ENCODE results near the gene GABRE.
A peak's percentile ranks its signal among the peaks of the same experiment; 100 is the strongest.

Gene GABRE, protein sequence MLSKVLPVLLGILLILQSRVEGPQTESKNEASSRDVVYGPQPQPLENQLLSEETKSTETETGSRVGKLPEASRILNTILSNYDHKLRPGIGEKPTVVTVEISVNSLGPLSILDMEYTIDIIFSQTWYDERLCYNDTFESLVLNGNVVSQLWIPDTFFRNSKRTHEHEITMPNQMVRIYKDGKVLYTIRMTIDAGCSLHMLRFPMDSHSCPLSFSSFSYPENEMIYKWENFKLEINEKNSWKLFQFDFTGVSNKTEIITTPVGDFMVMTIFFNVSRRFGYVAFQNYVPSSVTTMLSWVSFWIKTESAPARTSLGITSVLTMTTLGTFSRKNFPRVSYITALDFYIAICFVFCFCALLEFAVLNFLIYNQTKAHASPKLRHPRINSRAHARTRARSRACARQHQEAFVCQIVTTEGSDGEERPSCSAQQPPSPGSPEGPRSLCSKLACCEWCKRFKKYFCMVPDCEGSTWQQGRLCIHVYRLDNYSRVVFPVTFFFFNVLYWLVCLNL

DNA sequence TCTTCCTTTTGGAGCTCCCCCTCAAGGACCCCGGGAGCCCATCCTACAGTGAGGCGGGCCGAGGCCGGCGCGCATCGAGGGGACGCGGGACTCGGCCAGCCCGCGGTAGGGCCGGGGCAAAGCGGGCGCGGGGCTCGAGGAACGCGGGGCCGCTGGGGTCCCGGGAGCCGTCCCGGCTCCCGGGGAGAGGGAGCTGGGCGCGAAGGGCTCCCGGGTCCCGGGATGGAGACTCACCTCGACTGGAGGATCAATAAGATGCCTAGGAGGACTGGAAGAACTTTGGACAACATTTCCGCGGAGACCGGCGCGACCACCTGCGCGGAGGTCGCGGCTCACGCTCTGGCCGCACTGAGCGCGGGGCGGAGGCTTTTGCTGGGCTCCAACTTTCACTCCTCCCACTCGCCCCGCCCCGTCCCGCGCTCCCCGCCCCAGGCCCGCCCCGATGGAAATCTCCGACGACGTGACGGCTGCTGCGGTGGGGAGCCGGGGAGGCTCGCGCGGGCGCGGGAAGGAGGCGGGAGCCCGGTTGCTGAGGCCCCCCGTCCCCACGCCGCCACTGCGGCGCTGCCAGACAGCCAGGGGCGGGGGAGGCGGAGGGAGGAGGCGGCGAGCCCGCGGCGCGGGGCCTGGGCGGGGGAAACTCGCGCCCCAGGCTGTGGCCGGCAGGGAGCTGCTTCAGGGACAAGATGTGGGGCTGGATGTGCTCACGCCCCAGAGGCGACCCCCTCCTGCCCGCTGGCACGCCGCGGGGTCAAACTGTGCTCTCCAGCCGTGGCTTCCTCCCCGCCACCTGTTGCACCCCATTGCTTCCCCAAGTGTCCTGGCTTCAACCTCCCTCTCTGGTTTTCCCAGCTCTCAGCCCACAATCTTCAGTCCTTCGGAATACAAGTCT is at the start of gene GABRE:
Gene GABRE (minus strand): TSS at position 341 of the 892 bp plus-strand sequence. CDS start 51 bp downstream, at position 290.
- Histone ChIP-seq H3K27ac (ENCODE audit: low read depth, low read length) (no peak within 1 kb of the TSS), H3K9me3 (ENCODE audit: control insufficient read depth, insufficient read depth, low read length) (peaks cover 32% of the 10 kb centered on the region), H3K9ac (ENCODE audit: low read depth, low read length) (no peak within 1 kb of the TSS), H3K36me3 (ENCODE audit: control insufficient read depth, insufficient read depth, low read length) (no peaks in the 10 kb centered on the region), H3K27me3 (ENCODE audit: control insufficient read depth, insufficient read depth, low read length) (peaks cover 25% of the 10 kb centered on the region), H3K4me3 (ENCODE audit: low read depth, low read length) (peak within 1 kb of the TSS; percentile 42), H3K4me1 (ENCODE audit: control insufficient read depth, insufficient read depth, low read length) (0 out of 2 replicates have a peak, but pooled peaks cover 2% of the 10 kb centered on the region)

DNA sequence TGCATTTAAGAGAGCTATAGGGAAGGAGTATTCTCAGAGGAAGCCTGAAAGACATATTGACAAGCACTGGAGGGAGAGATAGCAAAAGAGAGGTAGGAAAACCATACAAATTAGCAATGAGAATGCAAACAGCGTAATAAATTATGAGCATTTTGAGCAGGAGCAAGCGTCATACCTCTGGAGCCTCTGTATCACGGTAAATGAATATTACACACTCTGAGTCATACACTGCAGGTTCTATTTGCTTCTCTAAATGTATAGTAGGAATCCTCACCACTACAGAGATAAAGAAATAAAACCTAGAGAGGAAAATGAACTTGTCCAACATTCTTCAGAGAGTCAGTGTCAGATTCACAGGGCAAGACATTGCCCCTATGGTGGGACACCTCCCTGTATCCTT is 46.4 kb upstream of the GABRE start:
- peaks cover 62% of the 10 kb centered on the region for H3K9me3 ChIP-seq (ENCODE audit: control insufficient read depth, insufficient read depth, low read length)
- no peak overlapping the region for H3K27ac ChIP-seq (ENCODE audit: low read depth, low read length)
- no peak overlapping the region for H3K9ac ChIP-seq (ENCODE audit: low read depth, low read length)
- no peak overlapping the region for H3K4me3 ChIP-seq (ENCODE audit: low read depth, low read length)
- no peaks in the 10 kb centered on the region for H3K36me3 ChIP-seq (ENCODE audit: control insufficient read depth, insufficient read depth, low read length)
- H3K27me3 ChIP-seq (ENCODE audit: control insufficient read depth, insufficient read depth, low read length), result no peaks in the 10 kb centered on the region
- no peaks in the 10 kb centered on the region for H3K4me1 ChIP-seq (ENCODE audit: control insufficient read depth, insufficient read depth, low read length)

DNA sequence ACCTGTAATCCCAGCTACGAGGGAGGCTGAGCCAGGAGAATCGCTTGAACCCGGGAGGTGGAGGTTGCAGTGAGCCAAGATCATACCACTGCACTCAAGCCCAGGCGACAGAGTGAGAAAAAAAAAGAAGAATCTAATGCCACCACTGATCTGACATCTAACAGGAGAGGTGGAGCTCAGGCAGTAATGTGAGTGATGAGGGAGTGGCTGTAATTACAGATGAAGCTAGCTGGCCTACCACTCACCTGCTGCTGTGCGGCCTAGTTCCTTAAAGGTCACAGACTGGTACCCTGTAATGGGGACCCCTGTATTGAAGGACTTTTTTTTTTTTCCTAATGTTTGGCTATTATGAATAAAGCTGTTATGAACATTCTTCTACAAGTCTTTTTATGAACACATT is 25.3 kb upstream of the GABRE start:
- Histone ChIP-seq H3K36me3 (ENCODE audit: control insufficient read depth, insufficient read depth, low read length) (no peaks in the 10 kb centered on the region), H3K27me3 (ENCODE audit: control insufficient read depth, insufficient read depth, low read length) (no peaks in the 10 kb centered on the region)

DNA sequence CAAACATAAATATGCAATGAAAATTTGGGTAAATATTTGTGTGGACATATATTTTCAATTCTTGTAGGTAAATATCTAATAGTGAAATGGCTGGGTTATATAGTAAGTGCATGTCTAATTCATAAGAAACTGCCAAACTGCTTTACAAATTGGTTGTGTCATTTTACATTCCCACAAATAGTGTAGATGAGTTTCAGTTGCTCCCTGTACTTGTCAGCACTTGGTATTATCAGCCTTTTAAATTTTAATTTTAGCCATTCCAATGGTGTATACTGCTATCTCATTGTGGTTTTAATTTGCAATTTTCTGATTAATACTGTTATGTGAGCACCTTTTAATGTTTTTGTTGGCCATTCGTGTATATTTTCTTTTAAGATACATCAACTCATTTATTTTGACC is 23.1 kb upstream of the GABRE start:
- Histone ChIP-seq H3K9me3 (ENCODE audit: control insufficient read depth, insufficient read depth, low read length) (peaks cover 50% of the 10 kb centered on the region), H3K4me3 (ENCODE audit: low read depth, low read length) (no peak overlapping the region), H3K4me1 (ENCODE audit: control insufficient read depth, insufficient read depth, low read length) (no peaks in the 10 kb centered on the region), H3K9ac (ENCODE audit: low read depth, low read length) (no peak overlapping the region), H3K36me3 (ENCODE audit: control insufficient read depth, insufficient read depth, low read length) (no peaks in the 10 kb centered on the region), H3K27me3 (ENCODE audit: control insufficient read depth, insufficient read depth, low read length) (no peaks in the 10 kb centered on the region), H3K27ac (ENCODE audit: low read depth, low read length) (no peak overlapping the region)

More for the DNA sequence above, 25.3 kb upstream of the GABRE start:
- H3K27ac ChIP-seq (ENCODE audit: low read depth, low read length), result no peak overlapping the region
- H3K9ac ChIP-seq (ENCODE audit: low read depth, low read length), result no peak overlapping the region
- H3K4me3 ChIP-seq (ENCODE audit: low read depth, low read length), result no peak overlapping the region
- peaks cover 46% of the 10 kb centered on the region for H3K9me3 ChIP-seq (ENCODE audit: control insufficient read depth, insufficient read depth, low read length)
- H3K4me1 ChIP-seq (ENCODE audit: control insufficient read depth, insufficient read depth, low read length), result no peaks in the 10 kb centered on the region

DNA sequence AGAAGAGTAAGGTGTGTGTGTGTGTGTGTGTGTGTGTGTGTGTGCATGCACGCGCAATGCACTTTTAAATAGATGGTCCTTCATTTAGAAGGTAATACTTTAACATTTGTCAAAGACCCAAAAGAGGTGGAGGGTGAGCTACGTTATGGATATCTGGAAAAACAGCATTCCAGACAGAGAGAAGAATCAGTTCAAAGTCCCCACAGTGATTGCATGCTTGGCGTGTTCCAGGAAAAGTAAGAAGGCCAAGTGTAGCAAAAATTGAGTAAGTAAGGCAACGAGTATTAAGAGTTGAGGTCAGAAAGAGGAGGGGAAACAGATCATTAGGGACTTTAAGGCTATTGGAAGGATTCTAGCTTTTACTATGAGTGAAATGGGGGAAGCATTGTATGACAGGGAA is 21.9 kb upstream of the GABRE start:
- H3K27ac ChIP-seq (ENCODE audit: low read depth, low read length), result no peak overlapping the region
- no peaks in the 10 kb centered on the region for H3K27me3 ChIP-seq (ENCODE audit: control insufficient read depth, insufficient read depth, low read length)
- peaks cover 47% of the 10 kb centered on the region for H3K9me3 ChIP-seq (ENCODE audit: control insufficient read depth, insufficient read depth, low read length)
- H3K9ac ChIP-seq (ENCODE audit: low read depth, low read length), result no peak overlapping the region
- no peak overlapping the region for H3K4me3 ChIP-seq (ENCODE audit: low read depth, low read length)
- no peaks in the 10 kb centered on the region for H3K4me1 ChIP-seq (ENCODE audit: control insufficient read depth, insufficient read depth, low read length)
- H3K36me3 ChIP-seq (ENCODE audit: control insufficient read depth, insufficient read depth, low read length), result no peaks in the 10 kb centered on the region

DNA sequence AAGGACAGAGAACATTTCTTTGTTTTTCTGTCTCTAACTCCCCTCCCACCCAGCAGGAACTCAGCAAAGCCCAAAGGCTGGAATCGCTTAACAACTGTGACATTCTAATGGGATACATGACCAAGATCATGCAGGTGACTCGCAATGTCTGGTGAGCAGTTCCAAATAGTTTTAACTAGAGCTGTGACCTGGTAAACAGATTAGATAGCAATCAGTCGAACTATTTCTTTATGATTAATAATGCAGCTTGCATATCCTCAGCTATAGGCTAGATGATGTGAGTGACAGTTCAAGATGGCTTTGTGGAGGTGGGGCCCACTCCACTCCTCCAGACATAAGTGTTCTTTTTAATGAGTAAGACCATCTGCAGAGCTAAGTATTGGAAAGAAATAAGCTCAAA is 20.0 kb upstream of the GABRE start:
- H3K36me3 ChIP-seq (ENCODE audit: control insufficient read depth, insufficient read depth, low read length), result no peaks in the 10 kb centered on the region
- no peaks in the 10 kb centered on the region for H3K4me1 ChIP-seq (ENCODE audit: control insufficient read depth, insufficient read depth, low read length)
- no peak overlapping the region for H3K4me3 ChIP-seq (ENCODE audit: low read depth, low read length)
- H3K9me3 ChIP-seq (ENCODE audit: control insufficient read depth, insufficient read depth, low read length), result peaks cover 47% of the 10 kb centered on the region
- H3K27me3 ChIP-seq (ENCODE audit: control insufficient read depth, insufficient read depth, low read length), result no peaks in the 10 kb centered on the region
- H3K9ac ChIP-seq (ENCODE audit: low read depth, low read length), result no peak overlapping the region
- no peak overlapping the region for H3K27ac ChIP-seq (ENCODE audit: low read depth, low read length)

DNA sequence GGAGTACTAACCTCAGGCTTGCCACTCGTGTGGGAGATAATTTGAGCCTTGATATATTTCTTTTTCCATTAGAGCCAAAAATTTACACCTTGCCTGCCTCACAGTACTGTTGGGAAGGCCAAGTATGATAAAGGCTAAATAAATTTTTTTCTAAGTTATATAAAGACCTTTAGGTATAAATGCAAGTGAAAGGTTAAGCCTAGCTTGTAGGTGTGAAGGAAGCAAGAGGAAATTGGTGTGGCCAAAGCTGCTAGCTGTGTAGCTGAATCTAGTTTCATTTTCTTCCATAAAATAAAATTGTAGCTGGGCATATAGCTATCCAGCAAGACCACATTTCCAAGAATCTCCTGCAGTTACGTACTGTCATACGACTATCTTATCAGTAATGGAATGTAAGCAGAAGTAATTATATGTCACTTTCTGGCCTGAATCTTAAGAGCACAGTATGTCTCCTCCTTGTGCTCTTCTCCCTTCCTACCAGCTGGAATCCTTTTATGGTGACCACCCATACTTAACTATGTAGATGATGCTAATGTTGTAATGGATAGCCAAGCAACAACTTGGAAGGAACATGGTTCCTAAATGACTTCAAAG is 14.3 kb upstream of the GABRE start:
- Histone ChIP-seq H3K27me3 (ENCODE audit: control insufficient read depth, insufficient read depth, low read length) (no peaks in the 10 kb centered on the region), H3K27ac (ENCODE audit: low read depth, low read length) (no peak overlapping the region), H3K9ac (ENCODE audit: low read depth, low read length) (no peak overlapping the region)

DNA sequence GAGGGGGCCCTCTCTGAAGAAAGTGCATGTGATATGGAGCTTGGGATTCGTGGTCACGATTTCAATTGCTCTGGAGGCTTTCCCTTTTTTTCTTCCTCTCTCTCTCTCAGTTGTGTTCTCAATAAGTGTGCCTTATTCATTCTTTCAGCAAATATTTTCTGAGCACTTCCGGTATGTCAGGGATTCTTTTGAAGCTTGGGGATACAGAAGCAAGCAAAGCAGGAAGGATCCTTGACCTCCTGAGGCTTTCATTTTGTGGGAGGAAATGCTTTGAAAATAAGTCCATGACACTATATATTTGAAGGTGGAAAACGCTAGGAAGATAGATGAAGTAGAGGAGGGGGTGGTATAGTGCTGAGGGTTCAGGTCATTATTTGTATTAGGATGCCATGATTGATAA is 12.6 kb upstream of the GABRE start:
- Histone ChIP-seq H3K4me1 (ENCODE audit: control insufficient read depth, insufficient read depth, low read length) (no peaks in the 10 kb centered on the region), H3K9me3 (ENCODE audit: control insufficient read depth, insufficient read depth, low read length) (peaks cover 47% of the 10 kb centered on the region), H3K36me3 (ENCODE audit: control insufficient read depth, insufficient read depth, low read length) (no peaks in the 10 kb centered on the region), H3K9ac (ENCODE audit: low read depth, low read length) (no peak overlapping the region), H3K27me3 (ENCODE audit: control insufficient read depth, insufficient read depth, low read length) (no peaks in the 10 kb centered on the region), H3K4me3 (ENCODE audit: low read depth, low read length) (no peak overlapping the region), H3K27ac (ENCODE audit: low read depth, low read length) (no peak overlapping the region)

More for the DNA sequence above, 14.3 kb upstream of the GABRE start:
- Histone ChIP-seq H3K4me3 (ENCODE audit: low read depth, low read length) (no peak overlapping the region), H3K36me3 (ENCODE audit: control insufficient read depth, insufficient read depth, low read length) (no peaks in the 10 kb centered on the region), H3K9me3 (ENCODE audit: control insufficient read depth, insufficient read depth, low read length) (peaks cover 46% of the 10 kb centered on the region), H3K4me1 (ENCODE audit: control insufficient read depth, insufficient read depth, low read length) (no peaks in the 10 kb centered on the region)

DNA sequence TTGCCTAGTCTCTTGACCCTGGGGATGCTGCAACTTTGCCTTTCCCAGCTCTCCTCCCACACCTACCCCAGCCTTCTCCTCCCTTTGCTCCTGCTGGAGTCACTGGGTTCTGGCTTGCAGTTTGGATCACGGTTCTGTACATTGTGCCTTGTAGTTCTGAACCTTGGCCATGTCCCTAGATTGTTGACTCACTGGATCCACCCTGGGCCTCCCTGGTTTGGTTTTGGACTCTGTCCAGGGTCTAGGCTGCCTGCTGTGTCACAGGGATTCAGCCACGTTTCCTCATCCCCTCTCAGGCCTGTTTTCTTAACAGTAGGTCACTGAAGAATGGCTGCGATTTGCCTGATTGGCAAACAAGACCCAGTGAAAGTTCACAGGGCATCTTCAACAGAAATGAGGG is 11.5 kb upstream of the GABRE start:
- Histone ChIP-seq H3K27me3 (ENCODE audit: control insufficient read depth, insufficient read depth, low read length) (no peaks in the 10 kb centered on the region), H3K4me3 (ENCODE audit: low read depth, low read length) (no peak overlapping the region), H3K36me3 (ENCODE audit: control insufficient read depth, insufficient read depth, low read length) (no peaks in the 10 kb centered on the region), H3K9me3 (ENCODE audit: control insufficient read depth, insufficient read depth, low read length) (peaks cover 59% of the 10 kb centered on the region), H3K9ac (ENCODE audit: low read depth, low read length) (no peak overlapping the region), H3K4me1 (ENCODE audit: control insufficient read depth, insufficient read depth, low read length) (no peaks in the 10 kb centered on the region), H3K27ac (ENCODE audit: low read depth, low read length) (no peak overlapping the region)

DNA sequence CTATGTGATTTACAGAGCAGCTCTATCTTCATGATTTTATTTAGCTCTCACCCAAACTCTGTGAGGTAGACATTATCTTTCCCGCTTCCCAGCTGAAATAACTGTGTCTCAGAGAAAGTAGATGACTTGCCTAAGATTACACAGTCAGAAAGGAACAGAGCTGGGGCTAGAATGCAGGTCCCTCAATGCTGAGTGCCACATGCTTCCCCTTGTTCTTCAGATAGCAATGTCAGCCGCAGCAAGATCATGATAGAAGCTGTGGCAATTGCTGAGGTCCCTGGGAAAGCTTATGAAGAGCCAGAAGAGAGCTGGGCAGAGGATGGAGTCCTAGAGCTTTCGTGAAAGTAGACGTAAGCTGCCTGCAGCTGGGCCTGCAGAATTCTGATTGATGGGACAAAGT is 11.1 kb upstream of the GABRE start:
- H3K4me3 ChIP-seq (ENCODE audit: low read depth, low read length), result no peak overlapping the region
- H3K27ac ChIP-seq (ENCODE audit: low read depth, low read length), result no peak overlapping the region
- H3K27me3 ChIP-seq (ENCODE audit: control insufficient read depth, insufficient read depth, low read length), result no peaks in the 10 kb centered on the region
- no peaks in the 10 kb centered on the region for H3K36me3 ChIP-seq (ENCODE audit: control insufficient read depth, insufficient read depth, low read length)
- no peak overlapping the region for H3K9ac ChIP-seq (ENCODE audit: low read depth, low read length)
- peaks cover 63% of the 10 kb centered on the region for H3K9me3 ChIP-seq (ENCODE audit: control insufficient read depth, insufficient read depth, low read length)
- H3K4me1 ChIP-seq (ENCODE audit: control insufficient read depth, insufficient read depth, low read length), result no peaks in the 10 kb centered on the region

Data from HUES48 (cell line).